Duodenal mucosa (tissue), 2 donors: ENCODE results near the gene TECPR2.
"Not testable (repeated sequence)": the region's sequence is repeated elsewhere in the genome, so short reads cannot be mapped to it uniquely, and the experiment has no call there.

ENCODE experiments used
- H3K27ac ChIP-seq: one replicate; pipeline ENCODE4 v1.7.0; 2013; ENCODE audit warnings: low read depth, low read length
- H3K27me3 ChIP-seq, 2 donors: one replicate each; pipeline ENCODE4 v1.7.0; 2013; ENCODE audit warnings: low read length in 2 of 2, control low read depth in 1 of 2; ENCODE audit not compliant: insufficient read depth in 2 of 2, control insufficient read depth in 1 of 2
- H3K36me3 ChIP-seq, 2 donors: one replicate each; pipeline ENCODE4 v1.7.0; 2013; ENCODE audit warnings: low read length in 2 of 2, control low read depth in 1 of 2; ENCODE audit not compliant: insufficient read depth in 2 of 2, control insufficient read depth in 1 of 2
- H3K4me1 ChIP-seq, 2 donors: one replicate each; pipeline ENCODE4 v1.7.0; 2013; ENCODE audit warnings: low read length in 2 of 2, control low read depth in 1 of 2; ENCODE audit not compliant: insufficient read depth in 2 of 2, control insufficient read depth in 1 of 2
- H3K4me3 ChIP-seq, 2 donors: one replicate each; pipeline ENCODE4 v1.7.0; 2013; ENCODE audit warnings: low read length in 2 of 2, low read depth in 1 of 2
- H3K9ac ChIP-seq, 2 donors: one replicate each; pipeline ENCODE4 v1.7.0; 2013; ENCODE audit warnings: low read length in 2 of 2, low read depth in 1 of 2
- H3K9me3 ChIP-seq, 2 donors: one replicate each; pipeline ENCODE4 v1.7.0; 2013; ENCODE audit warnings: low read length in 2 of 2, control low read depth in 1 of 2; ENCODE audit not compliant: control insufficient read depth in 1 of 2

The TECPR2 gene

GRCh38 chr14:102519709-102520108 lies 157.0 kb downstream of the TECPR2 start:
- H3K4me3 ChIP-seq, H3K9me3 ChIP-seq, H3K36me3 ChIP-seq, H3K27me3 ChIP-seq, H3K27ac ChIP-seq, H3K9ac ChIP-seq: not testable (repeated sequence)
- H3K4me1 ChIP-seq: peaks cover 16% of the 10 kb centered on the region in 2 donors

GRCh38 chr14:102523200-102523568 lies 160.4 kb downstream of the TECPR2 start:
- H3K9me3 ChIP-seq: no peaks in the 10 kb centered on the region
- peak overlapping the region; percentile 56 to 70 for H3K9ac ChIP-seq
- peak overlapping the region; percentile 57 to 85 for H3K4me3 ChIP-seq
- no peaks in the 10 kb centered on the region for H3K27me3 ChIP-seq
- no peaks in the 10 kb centered on the region for H3K36me3 ChIP-seq
- peaks cover 27 to 28% of the 10 kb centered on the region in 2 donors for H3K4me1 ChIP-seq
- H3K27ac ChIP-seq: no peak overlapping the region

- H3K27ac ChIP-seq: peak overlapping the region; percentile 64
- no peaks in the 10 kb centered on the region for H3K27me3 ChIP-seq
- H3K4me1 ChIP-seq: peaks cover 27 to 28% of the 10 kb centered on the region in 2 donors
- no peaks in the 10 kb centered on the region for H3K36me3 ChIP-seq
- H3K9ac ChIP-seq: peak overlapping the region; percentile 56 to 70
- H3K4me3 ChIP-seq: peak overlapping the region; percentile 57 to 85
- H3K9me3 ChIP-seq: no peaks in the 10 kb centered on the region
Measured at GRCh38 chr14:102523569-102524450, 161.1 kb downstream of the TECPR2 start.

- no peaks in the 10 kb centered on the region for H3K9me3 ChIP-seq
- H3K4me1 ChIP-seq: peaks cover 27 to 28% of the 10 kb centered on the region in 2 donors
- no peaks in the 10 kb centered on the region for H3K27me3 ChIP-seq
- peak overlapping the region; percentile 84 for H3K27ac ChIP-seq
- peak overlapping the region; percentile 85 to 86 for H3K4me3 ChIP-seq
- peak overlapping the region; percentile 70 to 85 for H3K9ac ChIP-seq
- H3K36me3 ChIP-seq: no peaks in the 10 kb centered on the region
Measured at GRCh38 chr14:102524451-102525218, 161.9 kb downstream of the TECPR2 start.

- H3K4me3 ChIP-seq: peak overlapping the region; percentile 85 to 86
- peak overlapping the region; percentile 70 to 85 for H3K9ac ChIP-seq
- H3K36me3 ChIP-seq: no peaks in the 10 kb centered on the region
- peaks cover 27 to 31% of the 10 kb centered on the region in 2 donors for H3K4me1 ChIP-seq
- no peaks in the 10 kb centered on the region for H3K27me3 ChIP-seq
- H3K27ac ChIP-seq: peak overlapping the region; percentile 84
- no peaks in the 10 kb centered on the region for H3K9me3 ChIP-seq
Measured at GRCh38 chr14:102525219-102525928, 162.6 kb downstream of the TECPR2 start.

- Histone ChIP-seq H3K27ac (no peak overlapping the region), H3K4me1 (peaks cover 31% of the 10 kb centered on the region in 2 donors), H3K4me3 (peak overlapping the region in 1 of 2 donors; percentile 86), H3K9ac (peak overlapping the region; percentile 70 to 85), H3K36me3 (no peaks in the 10 kb centered on the region), H3K27me3 (no peaks in the 10 kb centered on the region), H3K9me3 (no peaks in the 10 kb centered on the region)
Measured at GRCh38 chr14:102525929-102526497, 163.3 kb downstream of the TECPR2 start.

GRCh38 chr14:102528431-102529170 lies 165.9 kb downstream of the TECPR2 start:
- Histone ChIP-seq H3K36me3 (no peaks in the 10 kb centered on the region), H3K27ac (no peak overlapping the region), H3K4me3 (no peak overlapping the region), H3K27me3 (no peaks in the 10 kb centered on the region), H3K4me1 (peaks cover 33 to 34% of the 10 kb centered on the region in 2 donors), H3K9ac (no peak overlapping the region), H3K9me3 (no peaks in the 10 kb centered on the region)

- H3K9me3 ChIP-seq: no peaks in the 10 kb centered on the region
- H3K4me1 ChIP-seq: peaks cover 18 to 23% of the 10 kb centered on the region in 2 donors
- H3K27ac ChIP-seq: peak overlapping the region; percentile 45
- H3K27me3 ChIP-seq: no peaks in the 10 kb centered on the region
- H3K9ac ChIP-seq: no peak overlapping the region
- no peaks in the 10 kb centered on the region for H3K36me3 ChIP-seq
- H3K4me3 ChIP-seq: no peak overlapping the region
Measured at GRCh38 chr14:102530828-102531478, 168.2 kb downstream of the TECPR2 start.

GRCh38 chr14:102532204-102532658 lies 169.5 kb downstream of the TECPR2 start:
- no peaks in the 10 kb centered on the region for H3K9me3 ChIP-seq
- H3K4me1 ChIP-seq: peaks cover 16 to 23% of the 10 kb centered on the region in 2 donors
- no peaks in the 10 kb centered on the region for H3K36me3 ChIP-seq
- H3K4me3 ChIP-seq: no peak overlapping the region
- no peak overlapping the region for H3K9ac ChIP-seq
- H3K27ac ChIP-seq: no peak overlapping the region
- no peaks in the 10 kb centered on the region for H3K27me3 ChIP-seq
